B cell (primary cell): ENCODE results near the gene IL22RA1. TPM values are rescaled to one million over a fixed set of nuclear protein-coding genes. Genes with fewer than 3 reads are reported as not detected.

Experiments used
- ATAC-seq: fragments of 200-7000 bp; cut with Tn5 transposase; one replicate; pipeline ENCODE4 v1.10.0; 2021; ENCODE audit warnings: low read depth, mild to moderate bottlenecking, moderate number of reproducible peaks, moderate library complexity
- CTCF ChIA-PET: fragments of 350-600 bp; sonication (Branson Sonifier 250); formaldehyde crosslinking; loops from one replicate; lab custom pipeline; 2021; ENCODE audit warnings: antibody characterized with exemption, inconsistent platforms; lab: Charles Lee
- POLR2A ChIA-PET: fragments of 350-600 bp; sonication (Branson Sonifier 250); formaldehyde crosslinking; loops from one replicate; lab custom pipeline; 2021; ENCODE audit warnings: antibody characterized with exemption; lab: Charles Lee
- DNase-seq: peaks from one replicate; pipeline ENCODE4 v3.0.0; 2013
- H2AFZ ChIP-seq: 2 replicates; pipeline ENCODE4 v1.6.1; 2012; ENCODE audit warnings: mild to moderate bottlenecking, low read depth, low read length; ENCODE audit not compliant: insufficient read depth, poor library complexity, severe bottlenecking
- H3K27ac ChIP-seq, 2 donors: 1 replicate in 1 of 2; 2 replicates in 1 of 2; pipeline ENCODE4 v1.5.1; 2012 to 2013; ENCODE audit warnings: low read length in 2 of 2, mild to moderate bottlenecking in 2 of 2, moderate library complexity in 1 of 2
- H3K27me3 ChIP-seq, 4 experiments: fragments of 200-600 bp in 1 of 4; sonication (generic) in 1 of 4; replicated peaks in 1 of 4; 1 replicate in 2 of 4; 2 replicates in 2 of 4; pipeline versions ENCODE4 v1.6.1 to v1.7.0; 2013 to 2016; ENCODE audit warnings: low read length in 3 of 4, mild to moderate bottlenecking in 2 of 4, mixed read lengths in 1 of 4, moderate library complexity in 1 of 4; ENCODE audit not compliant: insufficient read depth in 4 of 4, control insufficient read depth in 3 of 4; ENCODE audit errors: control extremely low read depth in 1 of 4
- H3K36me3 ChIP-seq, 2 experiments: replicated peaks in 1 of 2; 1 replicate in 1 of 2; 2 replicates in 1 of 2; pipeline versions ENCODE4 v1.6.1 to v1.7.1; 2013; ENCODE audit warnings: low read length in 1 of 2; ENCODE audit not compliant: insufficient read depth in 2 of 2, control insufficient read depth in 1 of 2; ENCODE audit errors: control extremely low read depth in 1 of 2, extremely low read depth in 1 of 2
- H3K4me1 ChIP-seq, 2 donors: fragments of 200-600 bp in 1 of 2; sonication (generic) in 1 of 2; 1 replicate in 1 of 2; 2 replicates in 1 of 2; pipeline versions ENCODE4 v1.5.1 to v1.6.1; 2013 to 2017; ENCODE audit warnings: low read length in 2 of 2; ENCODE audit not compliant: control insufficient read depth in 2 of 2, insufficient read depth in 2 of 2
- H3K4me2 ChIP-seq: replicated peaks from 2 replicates; pipeline ENCODE3; 2012; ENCODE audit warnings: mild to moderate bottlenecking, low read depth, low read length; ENCODE audit not compliant: poor library complexity, severe bottlenecking
- H3K4me3 ChIP-seq, 5 experiments: fragments of 200-600 bp in 1 of 5; sonication (generic) in 1 of 5; 1 replicate in 3 of 5; 2 replicates in 2 of 5; pipeline versions ENCODE4 v1.5.1 to v1.7.0; 2011 to 2016; ENCODE audit warnings: low read length in 4 of 5, mild to moderate bottlenecking in 4 of 5, low read depth in 2 of 5, control low read depth in 1 of 5, moderate library complexity in 1 of 5; ENCODE audit not compliant: insufficient read depth in 1 of 5; ENCODE audit errors: control extremely low read depth in 1 of 5, extremely low read depth in 1 of 5
- H3K79me2 ChIP-seq: fragments of 200-600 bp; sonication (generic); one replicate; pipeline ENCODE4 v1.6.0; 2016; ENCODE audit warnings: low read length; ENCODE audit not compliant: control insufficient read depth, insufficient read depth
- H3K9ac ChIP-seq: fragments of 200-600 bp; sonication (generic); 2 replicates; pipeline ENCODE4 v1.6.1; 2017; ENCODE audit warnings: mild to moderate bottlenecking, low read length, moderate library complexity
- H3K9me3 ChIP-seq, 3 donors: one replicate each; pipeline versions ENCODE4 v1.6.1 to v1.7.1; 2013; ENCODE audit warnings: low read length in 2 of 3; ENCODE audit not compliant: control insufficient read depth in 2 of 3, insufficient read depth in 1 of 3; ENCODE audit errors: control extremely low read depth in 1 of 3
- H4K20me1 ChIP-seq: 2 replicates; pipeline ENCODE4 v1.6.0; 2012; ENCODE audit warnings: mild to moderate bottlenecking, low read length; ENCODE audit not compliant: insufficient read depth, control insufficient read depth, poor library complexity, severe bottlenecking
- H3K27ac Mint-ChIP-seq: one replicate; pipeline ENCODE4 v1.8.0; 2021; ENCODE audit warnings: mixed read lengths
- H3K27me3 Mint-ChIP-seq: one replicate; pipeline ENCODE4 v1.8.0; 2021; ENCODE audit warnings: mixed read lengths
- H3K4me1 Mint-ChIP-seq: one replicate; pipeline ENCODE4 v1.8.0; 2021; ENCODE audit warnings: mixed read lengths
- H3K4me3 Mint-ChIP-seq: one replicate; pipeline ENCODE4 v1.8.0; 2021; ENCODE audit warnings: mixed read lengths
- H3K9me3 Mint-ChIP-seq: one replicate; pipeline ENCODE4 v1.8.0; 2022; ENCODE audit warnings: mixed read lengths; ENCODE audit not compliant: insufficient read depth
- EZH2 ChIP-seq: IDR thresholded peaks from 2 replicates; pipeline ENCODE4 v1.6.1; 2012; ENCODE audit warnings: borderline replicate concordance, low read depth, mild to moderate bottlenecking, moderate library complexity, low read length; ENCODE audit not compliant: insufficient read depth, poor library complexity, severe bottlenecking
- WGBS: methylation state at CpG from one replicate; pipeline ENCODE4 v1.1.5; 2013; ENCODE audit warnings: missing lambda C conversion rate; ENCODE audit not compliant: insufficient coverage; 5-methylcytosine and 5-hydroxymethylcytosine counted together
- intact Hi-C: fragments of 100-400 bp; cut with micrococcal nuclease; formaldehyde crosslinking; loops from one replicate; pipeline ENCODE4 v1.10.0; 2022
- polyA plus RNA-seq: library from polyadenylated mRNA; depleted of rRNA; stranded (reverse); fragments of >200 nt; gene quantifications from 2 replicates; pipeline ENCODE4 v1.2.3, GENCODE V29; 2012
- total RNA-seq, 2 donors: library from RNA; stranded (reverse); fragments of 120-200 nt in 1 of 2; gene quantifications; 1 replicate in 1 of 2; 2 replicates in 1 of 2; pipeline versions ENCODE4 v1.2.3 to v1.2.4, GENCODE V29; 2013 to 2022
- TF ChIP-seq, protein P1 (sequence below): fragments of 200-600 bp; IDR thresholded peaks from one replicate; pipeline ENCODE4 v1.8.0; 2022; ENCODE audit warnings: antibody characterized with exemption, mild to moderate bottlenecking

IL22RA1 gene
- total and polyA plus RNA-seq, 2 donors (not counting 1 experiment from before 2014, with no cell fraction given), result 0.10 TPM

DNA sequence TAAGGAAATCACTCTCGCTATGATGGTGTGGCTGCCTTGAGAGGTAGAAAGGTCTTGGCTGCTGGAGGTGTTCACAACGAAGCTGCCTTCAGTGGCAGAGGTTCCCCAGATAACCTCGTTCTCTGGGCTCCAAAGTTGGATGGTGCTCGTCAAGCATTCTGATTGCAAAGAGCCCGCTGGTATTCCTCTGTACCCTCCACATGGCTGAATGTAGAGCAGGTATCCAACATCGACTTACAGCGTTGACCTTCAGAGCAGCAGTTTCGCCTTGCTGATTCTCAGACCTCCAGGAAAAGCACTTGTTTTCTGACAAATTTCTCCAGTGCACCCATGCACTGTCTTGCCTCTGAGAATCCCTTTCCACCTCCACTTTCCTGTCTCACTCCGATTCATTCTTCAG lies 4.3 kb upstream of the IL22RA1 start:
- Histone ChIP-seq H3K27ac (no peak overlapping the region), H3K9ac (no peak overlapping the region), H3K4me2 (no peak overlapping the region), H3K4me3 (no peak overlapping the region), H3K79me2 (no peaks in the 10 kb centered on the region), H3K27me3 (peaks cover 0 to 7% (median 2%) of the 10 kb centered on the region in 4 experiments), H4K20me1 (no peaks in the 10 kb centered on the region), H3K4me1 (peaks cover 13 to 16% of the 10 kb centered on the region in 2 donors), H3K36me3 (no peaks in the 10 kb centered on the region), H2AFZ (no peak overlapping the region), H3K9me3 (no peaks in the 10 kb centered on the region)
- 94% methylated on average over 8 of the region's 9 CpGs for WGBS
- CTCF ChIA-PET, result interaction anchor here (7.1 to 10.5 kb wide), 3 partner anchors 43 to 246 kb away, joined by 115 to 387 read pairs (median 237); partner anchors contain the start of gene IFNLR1
- no peak for ATAC-seq
- intact Hi-C loops, result no loop called here
- Mint-ChIP-seq H3K4me3 (no peak overlapping the region), H3K4me1 (peaks cover 21% of the 10 kb centered on the region), H3K27me3 (peaks cover 7% of the 10 kb centered on the region), H3K9me3 (no peaks in the 10 kb centered on the region), H3K27ac (no peak overlapping the region)
- no peak for DNase-seq
- TF ChIP-seq, protein P1, sequence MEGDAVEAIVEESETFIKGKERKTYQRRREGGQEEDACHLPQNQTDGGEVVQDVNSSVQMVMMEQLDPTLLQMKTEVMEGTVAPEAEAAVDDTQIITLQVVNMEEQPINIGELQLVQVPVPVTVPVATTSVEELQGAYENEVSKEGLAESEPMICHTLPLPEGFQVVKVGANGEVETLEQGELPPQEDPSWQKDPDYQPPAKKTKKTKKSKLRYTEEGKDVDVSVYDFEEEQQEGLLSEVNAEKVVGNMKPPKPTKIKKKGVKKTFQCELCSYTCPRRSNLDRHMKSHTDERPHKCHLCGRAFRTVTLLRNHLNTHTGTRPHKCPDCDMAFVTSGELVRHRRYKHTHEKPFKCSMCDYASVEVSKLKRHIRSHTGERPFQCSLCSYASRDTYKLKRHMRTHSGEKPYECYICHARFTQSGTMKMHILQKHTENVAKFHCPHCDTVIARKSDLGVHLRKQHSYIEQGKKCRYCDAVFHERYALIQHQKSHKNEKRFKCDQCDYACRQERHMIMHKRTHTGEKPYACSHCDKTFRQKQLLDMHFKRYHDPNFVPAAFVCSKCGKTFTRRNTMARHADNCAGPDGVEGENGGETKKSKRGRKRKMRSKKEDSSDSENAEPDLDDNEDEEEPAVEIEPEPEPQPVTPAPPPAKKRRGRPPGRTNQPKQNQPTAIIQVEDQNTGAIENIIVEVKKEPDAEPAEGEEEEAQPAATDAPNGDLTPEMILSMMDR, result no peak
- no peak for TF ChIP-seq EZH2
- POLR2A ChIA-PET, result no interaction called here

DNA sequence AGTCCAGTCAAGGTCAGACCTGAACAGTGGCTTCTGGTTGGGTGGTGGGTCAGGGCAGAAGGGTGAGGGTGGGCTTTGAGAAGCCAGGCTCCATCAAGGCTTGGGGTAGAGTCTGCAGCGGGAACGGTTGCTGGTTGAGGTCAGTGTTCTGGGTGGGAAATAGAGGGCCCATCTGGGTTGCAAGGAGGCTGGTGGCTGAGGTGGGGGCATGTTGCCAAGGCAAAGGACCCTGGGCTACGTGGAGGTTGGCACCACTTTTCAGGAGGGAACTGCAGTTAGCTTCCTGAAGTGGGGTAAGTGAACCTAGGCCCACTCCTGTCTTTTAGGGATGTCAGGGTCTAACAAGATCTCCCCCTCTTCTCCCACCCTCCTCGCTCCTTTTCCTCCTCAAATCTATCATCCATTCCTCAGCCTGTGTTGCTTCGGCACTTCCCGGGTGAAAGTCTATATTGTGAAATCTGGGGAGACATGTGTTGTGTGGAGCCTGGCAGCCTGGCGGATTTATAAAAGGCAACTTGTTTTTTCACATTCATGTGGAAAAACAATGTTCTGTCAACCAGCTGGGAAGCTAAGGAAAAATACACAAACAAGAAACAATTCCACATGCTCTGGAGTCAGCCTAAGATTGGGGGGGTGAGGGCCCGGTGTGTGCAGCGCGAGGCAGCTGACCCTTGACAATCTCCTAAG lies 1.5 kb downstream of the IL22RA1 start:
- Mint-ChIP-seq H3K4me3 (no peak overlapping the region), H3K4me1 (peaks cover 4% of the 10 kb centered on the region), H3K27me3 (peaks cover 11% of the 10 kb centered on the region), H3K9me3 (no peaks in the 10 kb centered on the region), H3K27ac (no peak overlapping the region)
- no peaks in the 10 kb centered on the region for H4K20me1 ChIP-seq
- ATAC-seq, result no peak
- WGBS, result 100% methylated on average over 5 of the region's 10 CpGs
- H2AFZ ChIP-seq, result no peak overlapping the region
- no peaks in the 10 kb centered on the region for H3K79me2 ChIP-seq
- ChIA-PET CTCF (interaction anchor here (1.6 kb wide), 1 partner anchor 9 kb away, joined by 5 read pairs; no protein-coding TSS in a partner anchor), POLR2A (no interaction called here)
- H3K4me3 ChIP-seq, result no peak overlapping the region
- no peak overlapping the region for H3K9ac ChIP-seq
- no peak for TF ChIP-seq EZH2
- TF ChIP-seq, protein P1, result no peak
- no peak for DNase-seq
- intact Hi-C loops, result no loop called here
- H3K27ac ChIP-seq, result no peak overlapping the region
- no peaks in the 10 kb centered on the region for H3K36me3 ChIP-seq
- H3K4me1 ChIP-seq, result no peaks in the 10 kb centered on the region
- no peak overlapping the region for H3K4me2 ChIP-seq
- H3K9me3 ChIP-seq, result peaks cover 0 to 3% (median 0%) of the 10 kb centered on the region in 3 donors
- peaks cover 0 to 2% (median 0%) of the 10 kb centered on the region in 4 experiments for H3K27me3 ChIP-seq
